Naive B cell (primary cell): ENCODE data around the gene DCLK3. TPM values are rescaled to one million over a fixed set of nuclear protein-coding genes. Genes with fewer than 3 reads are reported as not detected.

Experiments
- ATAC-seq, 2 donors: fragments of 150-1000 bp; cut with Tn5 transposase; 2 replicates each; pipeline ENCODE4 v1.10.0; 2021; ENCODE audit warnings: low read depth in 2 of 2, mild to moderate bottlenecking in 2 of 2, moderate library complexity in 2 of 2
- DNase-seq: peaks from one replicate; pipeline ENCODE4 v3.0.0; 2022
- H3K27ac Mint-ChIP-seq, 6 donors: one replicate each; pipeline ENCODE4 v1.8.0; 2020 to 2022; ENCODE audit warnings: mild to moderate bottlenecking in 6 of 6, mixed read lengths in 6 of 6, moderate library complexity in 5 of 6, inconsistent platforms in 2 of 6
- H3K27me3 Mint-ChIP-seq, 3 donors: one replicate each; pipeline ENCODE4 v1.8.0; 2021 to 2022; ENCODE audit warnings: mixed read lengths in 3 of 3, mild to moderate bottlenecking in 1 of 3
- H3K36me3 Mint-ChIP-seq, 2 donors: one replicate each; pipeline ENCODE4 v1.8.0; 2020 to 2022; ENCODE audit warnings: mixed read lengths in 2 of 2, inconsistent platforms in 1 of 2, mild to moderate bottlenecking in 1 of 2
- H3K4me1 Mint-ChIP-seq, 3 donors: one replicate each; pipeline ENCODE4 v1.8.0; 2020 to 2022; ENCODE audit warnings: mixed read lengths in 3 of 3, inconsistent platforms in 1 of 3, mild to moderate bottlenecking in 1 of 3, moderate library complexity in 1 of 3
- H3K4me3 Mint-ChIP-seq, 8 donors: one replicate each; pipeline ENCODE4 v1.8.0; 2020 to 2022; ENCODE audit warnings: mild to moderate bottlenecking in 8 of 8, mixed read lengths in 8 of 8, moderate library complexity in 8 of 8, inconsistent platforms in 2 of 8
- H3K9me3 Mint-ChIP-seq, 7 donors: one replicate each; pipeline ENCODE4 v1.8.0; 2020 to 2022; ENCODE audit warnings: mixed read lengths in 7 of 7, mild to moderate bottlenecking in 5 of 7, inconsistent platforms in 2 of 7, moderate library complexity in 1 of 7
- polyA plus RNA-seq, 6 donors: library from polyadenylated mRNA; unstranded; fragments of 300-500 nt; fragmentation: Illumina TruSeq; gene quantifications; one replicate each; pipeline ENCODE4 v1.2.3, GENCODE V29; 2021; ENCODE audit warnings: low read depth in 6 of 6

The DCLK3 gene
- polyA plus RNA-seq, 6 donors from 2014 or later, result not detected

DNA sequence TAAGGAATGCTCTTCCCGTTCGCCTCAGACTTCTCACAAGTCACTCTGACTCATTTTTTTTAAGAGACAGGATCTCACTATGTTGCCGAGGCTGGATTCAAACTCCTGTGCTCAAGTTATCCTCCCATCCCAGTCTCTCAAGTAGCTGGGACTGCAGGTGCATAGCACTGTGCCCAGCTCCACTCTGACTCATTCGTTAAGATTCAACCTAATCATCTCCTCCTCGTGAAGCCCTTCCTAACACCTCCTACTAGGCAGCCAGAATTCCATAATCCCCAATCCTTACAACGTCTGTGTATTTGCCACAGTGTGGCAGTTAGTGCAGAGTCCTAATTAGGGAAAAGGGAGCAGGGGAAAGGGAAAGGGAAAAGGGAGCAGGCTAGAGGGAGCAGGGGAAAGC lies 26.4 kb upstream of the DCLK3 start:
- Mint-ChIP-seq H3K27ac (peak overlapping the region in 1 of 6 donors; percentile 1), H3K4me1 (no peaks in the 10 kb centered on the region), H3K36me3 (no peaks in the 10 kb centered on the region), H3K9me3 (no peaks in the 10 kb centered on the region), H3K4me3 (no peak overlapping the region), H3K27me3 (peaks cover 8 to 25% (median 15%) of the 10 kb centered on the region in 3 donors)
- ATAC-seq, result no peak
- no peak for DNase-seq

GRCh38 chr3:36786921-36787890 lies 22.9 kb upstream of the DCLK3 start:
- no peak for ATAC-seq
- no peaks in the 10 kb centered on the region for H3K36me3 Mint-ChIP-seq
- no peak overlapping the region for H3K4me3 Mint-ChIP-seq
- no peak for DNase-seq
- peak overlapping the region in 1 of 6 donors; percentile 88 for H3K27ac Mint-ChIP-seq
- no peaks in the 10 kb centered on the region for H3K4me1 Mint-ChIP-seq
- peaks cover 8 to 29% (median 15%) of the 10 kb centered on the region in 3 donors for H3K27me3 Mint-ChIP-seq
- no peaks in the 10 kb centered on the region for H3K9me3 Mint-ChIP-seq

DNA sequence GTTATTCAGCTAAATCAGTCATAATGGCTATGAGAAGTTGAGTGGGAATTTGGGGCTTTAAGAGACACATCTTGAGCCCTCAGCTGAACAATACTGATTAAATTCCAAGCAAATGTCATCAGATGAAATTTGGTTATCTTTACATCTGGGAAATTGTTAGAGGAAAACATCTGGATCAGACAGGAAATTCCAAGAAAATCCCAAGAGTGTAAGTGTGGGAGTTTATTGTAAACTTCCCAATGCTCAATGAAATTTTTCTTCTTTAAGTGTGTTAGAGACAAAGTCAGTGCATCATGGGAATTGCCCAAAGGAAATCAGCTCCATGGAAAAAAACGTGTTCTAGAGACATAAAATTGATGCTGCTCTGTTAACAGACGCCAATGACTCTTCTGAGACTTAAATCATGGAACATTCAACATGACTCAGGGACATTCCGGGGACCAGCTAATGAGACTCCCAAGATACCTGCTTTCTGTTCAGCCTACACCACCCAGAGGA lies 19.8 kb upstream of the DCLK3 start:
- ATAC-seq (no peak), DNase-seq (no peak)
- peaks cover 0 to 2% (median 0%) of the 10 kb centered on the region in 7 donors for H3K9me3 Mint-ChIP-seq
- H3K4me1 Mint-ChIP-seq, result no peaks in the 10 kb centered on the region
- H3K4me3 Mint-ChIP-seq, result no peak overlapping the region
- H3K36me3 Mint-ChIP-seq, result peaks cover 0 to 3% of the 10 kb centered on the region in 2 donors
- H3K27me3 Mint-ChIP-seq, result peaks cover 0 to 9% (median 3%) of the 10 kb centered on the region in 3 donors
- H3K27ac Mint-ChIP-seq, result no peak overlapping the region

- ATAC-seq (no peak), DNase-seq (no peak)
- H3K27ac Mint-ChIP-seq, result no peak overlapping the region
- no peak overlapping the region for H3K4me3 Mint-ChIP-seq
- H3K27me3 Mint-ChIP-seq, result peaks cover 0 to 8% (median 4%) of the 10 kb centered on the region in 3 donors
- H3K4me1 Mint-ChIP-seq, result no peaks in the 10 kb centered on the region
- peaks cover 0 to 3% of the 10 kb centered on the region in 2 donors for H3K36me3 Mint-ChIP-seq
- H3K9me3 Mint-ChIP-seq, result peaks cover 0 to 7% (median 0%) of the 10 kb centered on the region in 7 donors
These were observed 13.3 kb upstream of the DCLK3 start for GRCh38 chr3:36777424-36778218.

DNA sequence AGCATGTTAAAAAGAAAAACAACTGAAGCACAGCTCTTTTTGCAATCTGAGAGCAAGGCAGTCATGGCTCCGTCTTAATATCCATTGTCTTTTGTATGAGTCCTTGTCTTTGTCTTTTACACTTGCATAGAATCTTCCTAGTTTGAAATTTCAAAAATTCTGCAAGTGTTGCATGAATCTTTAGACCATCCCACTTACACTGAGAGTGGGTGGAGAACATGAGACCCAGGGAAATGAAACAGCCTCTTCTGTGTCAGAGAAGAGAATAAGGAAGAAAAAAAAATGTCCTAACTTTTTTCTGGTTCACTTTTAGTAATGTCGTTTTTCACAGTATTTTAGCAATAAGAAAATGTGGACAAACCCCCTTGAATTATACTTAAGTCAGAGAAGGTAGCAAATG lies 12.1 kb upstream of the DCLK3 start:
- peaks cover 0 to 7% (median 0%) of the 10 kb centered on the region in 7 donors for H3K9me3 Mint-ChIP-seq

GRCh38 chr3:36774052-36774451 lies 9.7 kb upstream of the DCLK3 start:
- ATAC-seq, result no peak

More for the DNA sequence above, 12.1 kb upstream of the DCLK3 start:
- no peak for DNase-seq
- Mint-ChIP-seq H3K4me1 (no peaks in the 10 kb centered on the region), H3K27me3 (peaks cover 3 to 6% (median 6%) of the 10 kb centered on the region in 3 donors), H3K36me3 (peaks cover 0 to 3% of the 10 kb centered on the region in 2 donors), H3K27ac (peak overlapping the region in 1 of 6 donors; percentile 74), H3K4me3 (no peak overlapping the region)
- ATAC-seq, result no peak

GRCh38 chr3:36771931-36772330 lies 7.6 kb upstream of the DCLK3 start:
- no peak overlapping the region for H3K27ac Mint-ChIP-seq
- DNase-seq (no peak), ATAC-seq (no peak)
- H3K9me3 Mint-ChIP-seq, result no peaks in the 10 kb centered on the region
- H3K4me3 Mint-ChIP-seq, result no peak overlapping the region
- H3K27me3 Mint-ChIP-seq, result peaks cover 30 to 46% (median 43%) of the 10 kb centered on the region in 3 donors
- H3K36me3 Mint-ChIP-seq, result no peaks in the 10 kb centered on the region
- H3K4me1 Mint-ChIP-seq, result no peaks in the 10 kb centered on the region

More at GRCh38 chr3:36774052-36774451, 9.7 kb upstream of the DCLK3 start:
- Mint-ChIP-seq H3K36me3 (no peaks in the 10 kb centered on the region), H3K9me3 (peaks cover 0 to 4% (median 0%) of the 10 kb centered on the region in 7 donors), H3K27me3 (peaks cover 17 to 26% (median 22%) of the 10 kb centered on the region in 3 donors), H3K4me3 (no peak overlapping the region), H3K4me1 (no peaks in the 10 kb centered on the region), H3K27ac (no peak overlapping the region)
- DNase-seq, result no peak

- no peak overlapping the region for H3K4me3 Mint-ChIP-seq
- H3K36me3 Mint-ChIP-seq, result peaks cover 0 to 4% of the 10 kb centered on the region in 2 donors
- peaks cover under 1 to 2% (median under 1%) of the 10 kb centered on the region in 3 donors for H3K4me1 Mint-ChIP-seq
- H3K27me3 Mint-ChIP-seq, result peaks cover 38 to 56% (median 51%) of the 10 kb centered on the region in 3 donors
- DNase-seq (no peak), ATAC-seq (no peak)
- H3K9me3 Mint-ChIP-seq, result peaks cover 0 to 3% (median 0%) of the 10 kb centered on the region in 7 donors
- no peak overlapping the region for H3K27ac Mint-ChIP-seq
These were observed 5.6 kb upstream of the DCLK3 start for GRCh38 chr3:36769926-36770325.

DNA sequence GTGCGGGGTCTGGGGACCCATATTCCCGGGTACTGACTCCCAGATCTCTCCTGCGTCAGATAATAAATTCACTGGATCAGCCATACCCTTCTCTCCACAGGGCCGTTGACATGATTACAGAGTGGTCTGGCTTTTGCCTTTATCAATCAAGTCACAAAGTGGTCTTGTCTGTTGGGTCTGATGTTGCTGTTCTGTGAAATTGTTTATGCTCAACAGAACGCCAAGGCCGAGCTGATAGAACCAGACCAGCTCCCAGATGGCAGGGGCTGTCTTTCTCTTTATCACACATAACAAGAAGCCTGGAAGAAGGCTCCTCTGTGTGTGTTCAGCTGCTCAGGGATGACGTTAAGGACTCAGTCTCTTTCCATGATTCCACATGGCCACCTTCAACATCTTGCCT lies 751 bp upstream of the DCLK3 start:
- peaks cover 57 to 78% (median 75%) of the 10 kb centered on the region in 3 donors for H3K27me3 Mint-ChIP-seq

GRCh38 chr3:36764704-36765038 lies 318 bp upstream of the DCLK3 start:
- Mint-ChIP-seq H3K4me1 (peaks cover 5 to 15% (median 11%) of the 10 kb centered on the region in 3 donors), H3K4me3 (peak overlapping the region; percentile 37 to 84 (median 65)), H3K9me3 (peaks cover 0 to 5% (median 2%) of the 10 kb centered on the region in 7 donors), H3K36me3 (peaks cover 0 to 11% of the 10 kb centered on the region in 2 donors), H3K27ac (no peak overlapping the region), H3K27me3 (peaks cover 58 to 78% (median 75%) of the 10 kb centered on the region in 3 donors)
- ATAC-seq (no peak), DNase-seq (no peak)

More for the DNA sequence above, 751 bp upstream of the DCLK3 start:
- H3K27ac Mint-ChIP-seq, result no peak overlapping the region
- ATAC-seq (no peak), DNase-seq (no peak)
- H3K4me3 Mint-ChIP-seq, result peak overlapping the region in 6 of 8 donors; percentile 53 to 84 (median 65)
- H3K9me3 Mint-ChIP-seq, result peaks cover 0 to 5% (median 0%) of the 10 kb centered on the region in 7 donors
- H3K4me1 Mint-ChIP-seq, result peaks cover 5 to 15% (median 11%) of the 10 kb centered on the region in 3 donors
- peaks cover 0 to 11% of the 10 kb centered on the region in 2 donors for H3K36me3 Mint-ChIP-seq

- H3K4me3 Mint-ChIP-seq, result peak overlapping the region in 4 of 8 donors; percentile 16 to 81 (median 62)
- peaks cover 59 to 74% (median 69%) of the 10 kb centered on the region in 3 donors for H3K27me3 Mint-ChIP-seq
These were observed 1.2 kb downstream of the DCLK3 start for GRCh38 chr3:36762918-36763849.

DNA sequence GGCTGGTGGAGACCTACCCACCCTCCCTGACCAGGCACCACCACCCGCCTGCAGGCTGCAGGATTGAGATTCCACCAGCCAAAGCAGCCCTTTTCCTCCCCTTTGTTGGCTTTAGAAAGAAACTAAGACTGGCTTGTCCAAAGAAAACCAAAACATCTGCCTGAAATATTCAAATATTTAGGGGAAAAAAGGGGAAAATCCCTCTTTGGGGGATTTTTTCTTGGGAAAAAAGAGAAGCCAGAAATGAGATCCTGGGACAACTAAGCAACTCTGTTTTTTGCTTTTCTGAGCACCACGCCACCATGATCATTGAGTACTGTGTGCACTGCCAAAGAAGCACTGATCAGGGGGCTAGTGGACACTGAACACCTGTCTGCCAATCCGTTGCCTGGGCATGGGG lies 2.6 kb downstream of the DCLK3 start:
- peaks cover 0 to 11% of the 10 kb centered on the region in 2 donors for H3K36me3 Mint-ChIP-seq
- no peak overlapping the region for H3K4me3 Mint-ChIP-seq
- DNase-seq, result no peak
- peaks cover 0 to 6% (median 3%) of the 10 kb centered on the region in 7 donors for H3K9me3 Mint-ChIP-seq
- peaks cover 48 to 67% (median 54%) of the 10 kb centered on the region in 3 donors for H3K27me3 Mint-ChIP-seq
- ATAC-seq, result no peak
- no peak overlapping the region for H3K27ac Mint-ChIP-seq
- H3K4me1 Mint-ChIP-seq, result peaks cover 5 to 15% (median 11%) of the 10 kb centered on the region in 3 donors

More at GRCh38 chr3:36762918-36763849, 1.2 kb downstream of the DCLK3 start:
- Mint-ChIP-seq H3K36me3 (peaks cover 0 to 11% of the 10 kb centered on the region in 2 donors), H3K4me1 (peaks cover 5 to 15% (median 11%) of the 10 kb centered on the region in 3 donors), H3K9me3 (peaks cover 0 to 6% (median 3%) of the 10 kb centered on the region in 7 donors), H3K27ac (no peak overlapping the region)
- ATAC-seq (no peak), DNase-seq (no peak)
